ENCODE data around the gene SP3.

SP3 gene

GRCh38 chr2:174003720-174004695 lies 38.8 kb upstream of the SP3 start:
- peak; percentile 40 for TF ChIP-seq CTCF (conservative IDR thresholded peaks at IDR 0.05; ENCODE audit: low read length)
- no peak overlapping the region for H3K4me3 ChIP-seq (ENCODE audit: low read length)
- DNase-seq (ENCODE audit: low read depth): no peak

DNA sequence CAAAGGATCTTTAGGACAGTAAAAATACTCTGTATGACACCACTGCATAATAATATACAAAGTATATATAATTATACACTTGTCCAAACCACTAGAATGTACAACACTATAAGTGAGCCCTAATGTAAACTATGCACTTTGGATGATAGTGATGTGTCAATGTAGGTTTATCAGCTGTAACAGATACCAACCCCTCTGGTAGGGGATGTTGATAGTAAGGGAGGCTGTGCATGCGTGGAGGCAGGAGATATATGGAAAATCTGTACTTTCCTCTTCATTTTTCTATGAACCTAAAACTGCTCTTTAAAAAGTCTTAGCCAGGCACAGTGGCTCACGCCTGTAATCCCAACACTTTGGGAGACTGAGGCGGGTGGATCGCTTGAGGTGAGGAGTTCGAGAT lies 37.5 kb upstream of the SP3 start:
- H3K4me3 ChIP-seq (ENCODE audit: low read length): no peak overlapping the region
- no peak for DNase-seq (ENCODE audit: low read depth)
- TF ChIP-seq CTCF (conservative IDR thresholded peaks at IDR 0.05; ENCODE audit: low read length): no peak

- DNase-seq (ENCODE audit: low read depth): no peak
- no peak overlapping the region for H3K4me3 ChIP-seq (ENCODE audit: low read length)
- no peak for TF ChIP-seq CTCF (conservative IDR thresholded peaks at IDR 0.05; ENCODE audit: low read length)
Observed at GRCh38 chr2:174001107-174001506, 35.9 kb upstream of the SP3 start.

DNA sequence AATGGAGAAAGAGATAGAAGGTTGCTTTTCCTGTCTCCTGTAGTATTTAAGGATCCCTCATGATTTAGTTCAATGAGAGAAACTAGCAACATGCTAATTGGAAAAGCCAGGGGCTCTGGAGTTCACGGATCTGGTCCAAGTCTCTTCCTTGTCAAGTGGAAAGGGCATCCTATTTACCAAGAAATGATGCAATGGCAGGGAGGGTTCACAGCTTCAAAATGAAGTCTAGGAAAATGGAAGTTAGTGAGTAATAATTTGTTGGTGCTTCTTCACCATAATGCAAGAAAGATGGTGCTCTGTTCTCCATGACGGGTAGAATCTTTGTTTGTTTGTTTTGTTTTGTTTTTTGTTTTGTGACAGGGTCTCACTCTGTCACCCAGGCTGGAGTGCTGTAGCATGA lies 34.6 kb upstream of the SP3 start:
- DNase-seq (ENCODE audit: low read depth): no peak
- TF ChIP-seq CTCF (conservative IDR thresholded peaks at IDR 0.05; ENCODE audit: low read length): no peak
- no peak overlapping the region for H3K4me3 ChIP-seq (ENCODE audit: low read length)

DNA sequence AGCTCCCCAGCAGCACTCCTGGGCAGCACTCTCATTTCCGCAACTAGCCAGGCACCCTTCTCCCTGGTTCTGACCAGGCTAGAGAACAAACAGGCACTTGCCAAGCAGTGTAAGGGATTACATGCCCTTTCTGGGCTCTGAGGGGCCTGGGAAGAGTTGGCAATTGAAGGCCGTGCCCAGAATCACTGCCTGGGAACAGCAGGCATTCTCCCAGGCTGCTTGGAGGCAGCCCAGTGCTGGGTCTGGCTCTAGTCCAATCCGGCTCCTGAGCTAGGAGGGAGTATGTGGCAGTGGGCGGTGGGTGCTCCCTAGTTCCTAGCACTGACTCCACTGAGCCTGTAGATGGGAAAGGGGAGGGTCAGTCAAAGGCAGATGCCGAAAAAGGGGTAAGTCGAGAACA lies 34.1 kb upstream of the SP3 start:
- no peak overlapping the region for H3K4me3 ChIP-seq (ENCODE audit: low read length)
- DNase-seq (ENCODE audit: low read depth): no peak
- no peak for TF ChIP-seq CTCF (conservative IDR thresholded peaks at IDR 0.05; ENCODE audit: low read length)

DNA sequence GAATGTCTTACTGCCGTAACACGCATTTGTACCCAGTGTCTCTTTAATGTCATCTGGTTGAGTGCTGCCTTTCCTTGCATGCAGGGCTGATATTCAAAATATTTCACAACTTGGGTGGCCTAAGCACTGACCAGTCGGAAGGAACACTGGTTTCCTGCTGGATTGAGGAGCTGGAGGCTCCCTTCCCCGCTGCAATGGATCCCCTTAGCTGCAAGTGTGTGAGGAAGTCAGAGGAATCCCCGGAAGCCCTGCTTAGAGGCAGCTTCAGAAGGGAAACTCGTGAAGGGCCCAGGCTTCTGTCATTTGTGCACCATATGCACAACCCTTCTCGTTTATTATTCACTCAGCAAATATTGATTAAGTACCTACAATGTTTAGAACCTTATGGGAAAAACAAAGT lies 33.2 kb upstream of the SP3 start:
- no peak for TF ChIP-seq CTCF (conservative IDR thresholded peaks at IDR 0.05; ENCODE audit: low read length)
- H3K4me3 ChIP-seq (ENCODE audit: low read length): no peak overlapping the region
- DNase-seq (ENCODE audit: low read depth): no peak

GRCh38 chr2:173997753-173998152 lies 32.6 kb upstream of the SP3 start:
- TF ChIP-seq CTCF (conservative IDR thresholded peaks at IDR 0.05; ENCODE audit: low read length): no peak
- H3K4me3 ChIP-seq (ENCODE audit: low read length): no peak overlapping the region
- no peak for DNase-seq (ENCODE audit: low read depth)

All from AG10803 (cell line).